HG03565 (cell line): Measurements from ENCODE around the gene SPEN.
"Not testable (repeated sequence)": the region's sequence is repeated elsewhere in the genome, so short reads cannot be mapped to it uniquely, and the experiment has no call there.

Experiments
- ATAC-seq: cut with Tn5 transposase; IDR thresholded peaks from one replicate; pipeline ENCODE4 v1.9.1; 2021; ENCODE audit warnings: mild to moderate bottlenecking, moderate library complexity; ENCODE audit not compliant: unreplicated experiment

SPEN gene

DNA sequence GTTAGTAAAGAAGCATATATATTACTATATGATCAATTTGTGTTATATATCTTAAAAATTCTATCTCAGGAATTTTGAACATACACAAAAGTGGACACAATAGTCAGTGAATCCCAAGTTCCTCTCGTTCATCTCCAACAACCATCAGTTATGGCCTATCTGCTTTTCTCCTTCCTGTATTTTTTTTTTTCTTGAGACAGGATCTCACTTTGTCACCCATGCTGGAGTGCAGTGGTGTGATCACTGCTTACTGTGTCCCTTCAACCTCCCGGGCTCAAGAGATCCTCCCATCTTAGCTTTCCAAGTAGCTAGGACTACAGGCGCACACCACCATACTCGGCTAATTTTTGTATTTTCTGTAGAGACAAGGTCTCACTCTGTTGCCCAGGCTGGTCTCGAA is 9.4 kb downstream of the SPEN start:
- no peak for ATAC-seq

DNA sequence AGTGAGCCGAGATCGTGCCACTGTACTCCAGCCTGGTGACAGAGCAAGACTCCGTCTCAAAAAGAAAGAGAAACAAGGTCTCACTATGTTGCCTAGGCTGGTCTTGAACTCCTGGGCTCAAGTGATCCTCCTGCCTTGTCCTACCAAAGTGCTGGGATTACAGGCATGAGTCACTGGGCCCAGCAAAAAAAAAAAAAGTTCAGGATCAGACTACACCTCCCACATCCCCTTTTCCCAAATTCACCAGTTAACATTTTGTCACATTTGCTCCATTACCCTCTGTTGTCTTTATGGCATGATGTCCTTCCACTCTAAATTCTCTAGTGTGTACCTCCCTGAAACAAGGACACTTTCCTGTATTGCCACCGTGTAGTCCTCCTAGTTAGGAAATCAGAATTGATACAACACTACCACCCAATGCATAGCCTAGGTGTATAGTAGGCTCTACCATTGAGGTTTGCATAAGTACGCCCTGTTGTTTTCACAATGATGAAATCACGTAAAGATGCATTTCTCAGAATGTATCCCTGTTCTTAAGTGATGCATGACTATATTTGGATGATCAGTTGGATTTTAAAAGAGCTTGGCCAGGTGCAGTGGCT is 10.7 kb downstream of the SPEN start:
- ATAC-seq = no peak

DNA sequence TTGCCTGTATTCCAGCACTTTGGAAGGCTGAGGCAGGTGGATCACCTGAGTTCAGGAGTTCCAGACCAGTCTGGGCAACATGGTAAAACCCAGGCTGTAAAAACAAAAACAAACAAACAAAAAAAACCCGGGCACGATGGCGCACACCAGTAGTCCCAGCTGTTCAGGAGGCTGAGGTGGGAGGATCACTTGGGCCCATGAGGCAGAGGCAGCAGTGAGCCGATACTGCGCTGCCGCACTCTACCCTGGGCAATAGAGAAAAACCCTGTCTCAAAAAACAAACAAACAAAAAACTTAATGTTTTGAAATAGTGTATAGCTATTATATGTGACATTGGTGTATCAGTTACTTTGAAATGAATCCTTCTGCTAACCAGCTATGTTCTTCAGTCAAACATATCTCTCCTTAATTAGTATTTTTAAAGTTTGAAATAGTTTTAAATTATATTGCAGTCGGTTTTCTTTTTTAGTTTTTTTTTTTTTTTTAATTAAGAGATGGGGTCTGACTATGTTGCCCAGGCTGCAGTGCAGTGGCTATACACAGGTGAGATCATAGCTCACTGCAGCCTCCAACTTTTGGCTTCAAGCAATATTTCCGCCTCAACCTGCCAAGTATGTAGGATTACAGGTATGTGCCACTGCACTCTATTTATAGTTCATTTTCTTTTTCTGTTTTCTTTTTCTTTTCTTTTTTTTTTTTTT is 11.3 kb downstream of the SPEN start:
- no peak for ATAC-seq

DNA sequence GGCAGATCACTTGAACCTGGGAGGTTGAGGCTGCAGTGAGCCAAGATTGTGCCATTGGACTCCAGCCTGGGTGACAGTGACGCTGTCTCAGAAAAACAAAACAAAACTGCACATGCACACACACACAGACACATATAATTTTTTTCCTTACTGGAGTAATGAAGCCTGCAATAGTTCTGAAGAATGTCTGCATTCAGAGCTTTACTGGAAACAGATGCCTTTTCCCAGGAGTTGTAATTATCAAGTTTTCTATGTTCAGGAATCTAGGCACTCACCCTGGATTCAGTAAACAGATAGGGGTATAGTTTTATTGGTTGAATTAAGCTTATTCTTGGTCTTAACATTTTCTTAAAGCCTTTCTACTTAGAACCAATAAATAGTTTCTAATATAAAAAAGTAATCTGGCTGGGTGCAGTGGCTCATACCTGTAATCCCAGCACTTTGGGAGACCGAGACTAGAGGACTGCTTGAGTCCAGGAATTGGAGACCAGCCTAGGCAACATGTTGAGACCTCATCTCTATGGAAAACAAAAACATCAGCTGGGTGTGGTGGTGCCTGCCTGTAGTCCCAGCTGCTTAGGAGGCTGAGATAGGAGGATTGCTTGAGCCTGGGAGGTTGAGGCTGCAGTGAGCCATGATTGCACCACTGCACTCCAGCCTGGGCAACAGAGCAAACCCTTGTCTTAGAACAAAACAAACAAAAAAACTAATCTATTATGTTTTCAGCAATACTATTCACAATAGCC is 15.8 kb downstream of the SPEN start:
- ATAC-seq = no peak

DNA sequence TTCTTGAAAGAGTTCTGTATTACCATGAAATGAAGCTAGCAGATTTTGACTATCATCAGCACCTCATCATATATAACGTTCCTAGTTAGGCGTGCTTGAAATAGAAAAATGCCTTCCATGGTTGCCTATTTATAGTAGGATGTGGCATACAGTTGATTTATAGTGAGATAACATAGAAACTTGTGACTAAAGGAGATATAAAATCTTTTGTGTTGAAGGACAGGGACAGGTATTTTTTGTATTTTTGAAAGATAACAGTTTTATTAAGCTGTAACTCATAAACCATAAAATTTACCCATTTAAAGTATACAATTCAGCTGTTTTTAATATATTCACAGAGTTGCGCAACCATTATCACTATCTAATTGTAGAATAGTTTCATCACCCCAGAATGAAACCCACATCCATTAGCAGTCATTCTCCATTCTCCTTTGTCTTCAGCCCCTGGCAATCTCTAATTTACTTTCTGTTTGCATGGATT is 19.3 kb downstream of the SPEN start:
- no peak for ATAC-seq

DNA sequence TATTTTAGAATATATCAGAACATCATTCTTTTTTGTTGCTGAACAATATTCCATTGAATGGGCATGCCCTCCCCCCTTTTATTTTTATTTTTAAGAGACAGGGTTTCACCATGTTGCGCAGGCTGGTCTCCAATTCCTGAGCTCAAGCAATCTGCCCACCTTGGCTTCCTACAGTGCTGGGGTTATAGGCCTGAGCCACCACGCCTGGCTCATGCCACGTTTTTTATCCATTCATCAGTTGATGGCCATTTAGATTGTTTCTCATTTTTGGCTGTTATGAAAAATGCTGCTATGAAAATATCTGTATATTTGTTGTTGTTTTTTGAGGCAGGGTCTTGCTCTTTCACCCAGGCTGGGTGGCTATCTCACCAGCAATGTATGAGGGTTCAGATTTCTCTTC is 19.8 kb downstream of the SPEN start:
- ATAC-seq = no peak

DNA sequence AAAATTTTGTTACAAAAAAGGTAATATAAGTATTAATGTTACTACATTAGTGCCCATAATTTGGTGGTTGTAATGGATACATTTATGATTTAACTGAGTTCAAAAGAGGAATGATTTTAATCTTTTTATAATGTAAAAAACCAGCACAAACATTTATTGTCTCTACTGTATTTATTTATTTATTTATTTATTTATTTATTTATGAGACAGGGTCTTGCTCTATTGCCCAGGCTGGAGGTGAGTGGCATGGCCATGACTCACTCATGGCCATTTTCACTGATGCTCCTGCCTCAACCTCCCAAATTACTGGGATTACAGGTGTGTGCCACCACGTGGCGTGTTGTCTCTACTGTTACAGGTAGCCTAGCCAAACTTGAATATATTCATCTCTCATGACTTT is 21.9 kb downstream of the SPEN start:
- ATAC-seq = no peak

DNA sequence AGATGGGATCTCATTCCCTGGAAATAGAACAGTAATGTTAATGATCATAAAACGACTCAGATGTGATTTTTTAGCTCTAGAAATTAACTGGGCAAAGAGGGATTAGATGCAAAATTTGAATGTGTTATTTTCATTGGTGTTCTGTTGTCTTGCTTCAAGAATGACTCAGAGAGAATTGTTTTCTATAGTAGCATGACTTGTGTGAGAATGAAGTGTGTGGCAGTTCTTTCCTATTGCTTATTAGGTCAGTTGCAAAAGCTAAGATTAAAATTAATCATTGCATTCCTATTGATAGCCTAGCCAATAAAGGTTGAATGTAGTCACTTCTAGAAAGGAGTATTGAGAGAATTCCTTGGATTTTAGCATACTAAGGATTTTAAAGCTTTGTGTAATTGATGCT is 22.9 kb downstream of the SPEN start:
- no peak for ATAC-seq

DNA sequence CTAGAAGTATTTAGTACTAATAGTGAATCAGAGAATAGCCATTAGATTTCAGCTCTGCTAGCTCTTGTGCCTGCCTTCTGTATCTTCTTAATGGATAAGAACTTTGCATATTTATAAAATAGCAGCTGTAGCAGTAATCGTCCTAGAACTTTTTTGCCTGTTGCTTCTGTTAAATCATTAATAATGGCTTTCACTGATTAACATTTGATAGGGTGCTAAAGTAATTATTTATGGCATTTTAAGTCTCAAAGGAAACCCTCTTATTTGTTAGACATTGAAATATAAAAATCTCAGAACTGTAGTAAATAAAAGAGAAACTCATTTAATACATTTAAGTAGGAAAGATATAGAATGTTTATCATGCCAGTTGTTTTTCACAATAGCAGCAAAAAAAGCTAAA is 27.0 kb downstream of the SPEN start:
- no peak for ATAC-seq

DNA sequence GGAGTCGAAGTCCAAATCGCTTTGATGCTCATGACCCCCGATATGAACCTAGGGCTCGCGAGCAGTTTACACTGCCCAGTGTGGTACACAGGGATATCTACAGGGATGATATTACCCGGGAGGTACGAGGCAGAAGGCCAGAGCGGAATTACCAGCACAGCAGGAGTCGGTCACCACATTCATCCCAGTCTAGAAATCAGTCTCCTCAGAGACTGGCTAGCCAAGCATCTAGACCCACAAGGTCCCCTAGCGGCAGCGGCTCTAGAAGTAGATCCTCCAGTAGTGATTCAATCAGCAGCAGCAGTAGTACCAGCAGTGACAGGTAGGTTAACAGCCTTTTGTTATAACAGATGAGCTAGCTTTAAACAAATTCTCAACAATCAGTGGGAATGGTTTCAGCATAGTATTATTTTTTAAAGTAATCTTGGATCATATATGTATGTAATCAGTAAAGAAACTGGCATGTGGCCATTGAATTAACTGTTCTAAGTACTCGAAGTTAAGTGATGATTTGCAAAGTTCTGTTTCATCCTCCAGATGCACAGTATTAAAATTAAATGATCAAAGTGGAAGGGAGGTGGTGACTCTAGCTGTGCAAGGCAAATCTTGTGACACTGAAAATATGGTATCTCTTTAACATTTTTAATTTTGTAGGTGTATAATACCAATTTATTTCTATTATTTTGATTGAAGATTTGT is 29.0 kb downstream of the SPEN start:
- no peak for ATAC-seq

DNA sequence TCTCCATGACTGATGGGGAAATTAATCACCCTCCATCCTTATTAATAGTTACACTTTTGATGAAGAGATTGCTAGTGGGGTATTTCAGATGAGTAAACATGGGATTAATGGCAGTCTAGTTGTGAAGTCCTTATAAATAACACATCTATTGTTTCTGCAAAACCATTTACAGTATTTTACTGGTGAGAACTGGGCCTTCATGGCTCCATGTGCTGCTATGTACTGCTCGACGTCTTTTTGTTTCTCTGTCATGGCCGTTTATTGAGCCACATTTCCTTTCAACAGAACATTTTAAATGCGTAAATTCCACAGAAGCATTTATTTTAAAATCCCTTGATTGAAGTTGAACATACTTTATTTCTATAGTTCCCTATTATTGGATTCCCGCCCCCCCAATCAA is 34.5 kb downstream of the SPEN start:
- no peak for ATAC-seq

DNA sequence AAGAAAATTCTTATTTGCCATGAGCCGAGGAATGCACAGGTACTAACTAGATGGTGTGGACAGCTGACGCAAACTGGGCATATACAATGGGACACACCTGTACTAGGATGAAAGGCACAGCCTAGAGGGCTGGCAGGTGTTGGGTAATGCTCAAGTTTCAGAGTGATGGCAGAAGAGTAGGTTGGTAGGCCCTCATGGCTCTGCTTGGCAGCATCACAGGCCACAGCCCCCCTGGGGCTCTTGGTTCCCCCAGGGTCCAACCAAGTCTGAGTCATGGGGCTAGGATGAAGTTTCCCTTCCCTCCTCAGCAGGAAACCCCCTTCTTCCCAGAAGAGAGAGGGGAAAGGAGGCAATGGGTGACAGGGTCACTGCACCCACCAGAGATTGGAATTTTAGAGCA is 35.2 kb downstream of the SPEN start:
- no peak for ATAC-seq

DNA sequence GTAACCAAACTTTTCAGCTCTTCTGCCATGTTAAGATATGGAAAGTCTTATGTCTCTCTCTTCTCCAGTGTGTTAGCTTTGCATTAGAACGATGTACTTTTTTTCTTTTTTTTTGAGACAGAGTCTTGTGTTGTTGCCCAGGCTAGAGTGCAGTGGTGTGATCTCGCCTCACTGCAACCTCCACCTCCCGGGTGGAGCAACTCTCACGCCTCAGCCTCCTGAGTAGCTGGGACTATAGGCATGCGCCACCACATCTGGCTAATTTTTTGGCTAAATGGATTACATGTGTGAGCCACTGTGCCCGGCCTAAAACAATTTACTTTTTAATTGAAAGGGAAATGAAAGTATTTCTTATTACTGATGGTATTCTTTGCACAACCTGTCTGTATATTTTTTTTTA is 35.8 kb downstream of the SPEN start:
- no peak for ATAC-seq

DNA sequence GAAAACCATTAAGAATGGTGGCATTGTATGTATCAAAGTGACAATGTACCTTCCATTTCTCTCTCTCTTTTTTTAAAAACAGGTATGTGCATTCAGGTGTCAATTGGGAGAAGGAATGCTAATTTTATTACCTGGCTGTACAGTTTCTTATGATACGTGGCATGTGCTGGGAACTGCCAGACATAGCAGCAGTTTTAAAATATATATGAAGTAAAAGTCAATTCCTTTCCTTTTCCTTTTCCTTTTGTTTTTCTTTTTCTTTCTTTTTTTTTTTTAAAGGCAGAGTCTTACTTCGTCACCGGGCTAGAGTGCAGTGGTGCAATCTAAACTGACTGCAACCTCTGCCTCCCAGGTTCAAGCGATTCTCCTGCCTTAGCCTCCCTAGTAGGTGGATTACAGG is 37.0 kb downstream of the SPEN start:
- no peak for ATAC-seq

DNA sequence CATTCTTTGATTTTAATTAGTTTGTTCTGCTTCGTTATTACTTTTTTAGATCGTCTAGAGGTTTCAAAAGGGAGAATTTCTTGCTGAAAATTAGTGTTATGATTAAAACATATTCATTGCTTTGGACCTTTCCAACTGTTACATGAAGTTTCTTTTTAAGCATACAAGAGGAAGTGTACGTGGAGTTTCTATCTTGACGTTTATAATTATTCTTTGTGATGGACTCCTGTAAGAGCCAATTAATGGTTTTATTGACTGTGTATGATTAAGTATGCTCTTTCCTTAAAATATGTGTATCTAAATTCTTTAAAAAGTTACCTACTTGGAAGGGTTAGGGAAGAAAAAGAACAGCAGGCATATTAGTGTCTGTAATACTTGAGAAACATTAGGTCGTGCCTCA is 37.8 kb downstream of the SPEN start:
- ATAC-seq = no peak

DNA sequence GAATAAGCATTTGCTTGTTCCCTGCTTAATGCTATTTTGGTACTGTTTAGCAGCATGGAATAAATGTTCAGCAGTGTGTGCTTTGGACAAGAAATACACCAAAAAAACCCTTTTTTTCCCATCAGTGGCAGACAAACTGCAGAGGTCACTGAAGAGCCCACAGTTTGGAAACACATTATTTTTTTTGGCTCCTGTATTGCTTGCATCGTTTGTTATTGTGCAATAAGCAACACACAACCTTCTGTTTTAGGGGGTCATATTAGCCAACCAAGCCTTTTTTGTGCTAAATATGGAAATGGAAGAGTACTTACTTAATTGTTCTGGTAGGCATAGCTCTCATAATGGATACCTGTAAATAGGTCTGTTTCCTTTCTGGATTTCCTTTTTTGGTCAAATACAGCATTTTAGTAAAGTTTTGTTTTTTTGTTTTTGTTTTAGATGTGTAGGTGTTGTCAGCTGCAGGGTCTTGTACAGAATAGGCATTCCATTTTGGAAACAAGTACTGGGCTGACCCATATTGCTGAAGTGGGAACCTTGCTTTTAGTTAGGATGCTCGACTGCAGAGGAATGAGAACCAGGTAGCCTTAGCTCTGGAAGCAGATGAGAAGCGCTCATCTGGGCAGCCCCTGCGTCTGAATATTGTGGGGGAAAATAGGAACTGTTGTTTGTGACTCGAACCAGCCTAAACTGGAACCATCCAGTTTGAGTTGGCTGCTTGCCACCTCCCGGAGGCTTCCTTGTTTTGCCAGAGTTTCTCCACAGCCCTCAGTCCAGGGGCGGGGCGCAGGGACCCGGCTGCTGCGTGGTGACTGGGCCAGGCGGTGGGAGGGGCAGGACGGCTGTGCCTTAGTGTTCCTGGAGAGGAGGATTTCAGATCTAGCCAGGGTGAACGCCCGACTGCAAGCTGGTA is 38.4 kb downstream of the SPEN start:
- no peak for ATAC-seq

DNA sequence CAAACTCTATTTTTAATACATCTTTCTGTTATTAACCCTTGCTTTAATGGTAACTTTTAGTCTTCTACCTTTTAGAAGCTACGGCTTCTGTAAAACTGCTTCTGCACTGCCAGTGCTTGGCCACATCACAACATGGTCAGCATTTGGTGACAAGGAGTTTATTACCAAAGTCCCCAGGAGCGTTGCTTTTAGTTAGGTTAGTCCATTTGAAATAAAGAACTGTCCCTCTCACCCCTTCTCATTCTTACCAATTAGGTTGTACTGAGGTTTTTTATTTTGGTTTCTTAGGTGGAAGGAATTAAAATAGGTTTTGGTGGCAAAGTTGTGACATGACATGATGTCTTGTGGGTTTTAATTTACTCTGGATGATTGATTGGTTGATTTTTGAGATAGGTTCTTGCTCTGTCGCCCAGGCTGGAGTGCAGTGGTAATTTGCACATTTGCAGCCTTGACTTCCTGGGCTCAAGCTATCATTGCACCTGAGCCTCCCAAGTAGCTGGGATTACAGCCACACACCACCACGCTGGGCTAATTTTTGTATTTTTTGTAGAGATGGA is 39.2 kb downstream of the SPEN start:
- no peak for ATAC-seq

DNA sequence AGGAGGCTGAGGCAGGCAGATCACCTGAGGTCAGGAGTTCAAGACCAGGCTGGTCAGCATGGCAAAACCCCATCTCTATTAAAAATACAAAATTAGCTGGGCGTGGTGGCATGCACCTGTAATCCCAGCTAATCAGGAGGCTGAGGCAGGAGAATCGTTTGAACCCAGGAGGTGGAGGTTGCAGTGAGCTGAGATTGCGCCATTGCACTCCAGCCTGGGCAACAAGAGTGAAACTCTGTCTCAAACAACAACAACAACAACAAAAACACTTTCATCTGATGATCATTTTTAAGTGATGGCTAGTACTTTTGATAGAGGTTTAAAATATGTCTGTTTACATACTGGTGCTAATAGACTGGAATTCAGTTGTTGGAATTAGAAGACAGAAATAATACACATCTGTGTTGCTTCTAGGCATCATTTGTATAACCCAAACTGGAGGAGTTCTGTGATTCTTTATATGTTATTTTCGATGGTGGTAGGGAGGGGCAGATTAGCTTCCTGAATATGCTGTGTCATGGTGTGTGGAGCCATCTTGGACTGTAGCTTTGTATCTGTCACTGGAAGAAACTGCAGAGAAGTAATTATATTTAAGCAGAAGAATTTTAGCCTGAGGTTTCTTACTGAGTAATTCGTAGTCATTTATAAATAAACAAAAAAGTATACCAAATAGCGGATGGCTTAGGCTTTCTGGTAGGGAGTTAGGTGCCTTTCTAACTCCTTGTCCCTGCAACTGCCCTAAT is 45.5 kb downstream of the SPEN start:
- not testable (repeated sequence) for ATAC-seq

DNA sequence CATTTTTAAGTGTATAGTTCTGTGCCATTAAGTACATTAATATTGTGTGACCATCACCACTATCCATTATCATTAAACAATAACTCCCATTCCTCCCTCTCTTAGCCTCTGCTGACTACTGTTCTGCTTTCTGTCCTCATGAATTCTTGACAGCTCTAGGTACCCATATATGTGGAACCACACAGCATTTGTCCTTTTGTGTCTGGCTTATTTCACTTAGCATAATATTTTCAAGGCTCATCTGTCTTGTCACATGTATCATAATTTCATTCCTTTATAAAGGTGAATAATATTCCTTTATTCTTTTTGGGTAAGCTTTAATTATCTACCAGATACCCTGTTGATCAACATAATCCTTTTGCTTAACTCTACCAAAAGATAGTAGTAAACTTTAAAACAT is 47.7 kb downstream of the SPEN start:
- ATAC-seq = no peak
